ENCODE measurements around the gene TMSB15C.
"Not testable (repeated sequence)": the region's sequence is repeated elsewhere in the genome, so short reads cannot be mapped to it uniquely, and the experiment has no call there.

Gene TMSB15C

GRCh38 chrX:104084534-104085277 lies 8.7 kb upstream of the TMSB15C start:
- ATAC-seq (ENCODE audit: low read depth), result no peak

GRCh38 chrX:104084063-104084462 lies 8.0 kb upstream of the TMSB15C start:
- no peak overlapping the region for H3K4me3 ChIP-seq (ENCODE audit: severe bottlenecking)
- H3K36me3 ChIP-seq (ENCODE audit: low read depth), result no peaks in the 10 kb centered on the region
- no peaks in the 10 kb centered on the region for H3K9me3 ChIP-seq (ENCODE audit: severe bottlenecking)
- TF ChIP-seq CTCF (IDR thresholded peaks at IDR 0.05; ENCODE audit: poor library complexity, severe bottlenecking), result no peak
- H3K27ac ChIP-seq (ENCODE audit: poor library complexity, severe bottlenecking), result no peak overlapping the region
- no peak for ATAC-seq (ENCODE audit: low read depth)
- DNase-seq (ENCODE audit: low spot score), result no peak
- H3K4me1 ChIP-seq (ENCODE audit: insufficient read depth, poor library complexity, severe bottlenecking), result no peaks in the 10 kb centered on the region
- no peaks in the 10 kb centered on the region for H3K27me3 ChIP-seq (ENCODE audit: insufficient read depth, poor library complexity, severe bottlenecking)

More at GRCh38 chrX:104084534-104085277, 8.7 kb upstream of the TMSB15C start:
- no peaks in the 10 kb centered on the region for H3K36me3 ChIP-seq (ENCODE audit: low read depth)
- no peaks in the 10 kb centered on the region for H3K27me3 ChIP-seq (ENCODE audit: insufficient read depth, poor library complexity, severe bottlenecking)
- TF ChIP-seq CTCF (IDR thresholded peaks at IDR 0.05; ENCODE audit: poor library complexity, severe bottlenecking), result no peak
- H3K9me3 ChIP-seq (ENCODE audit: severe bottlenecking), result no peaks in the 10 kb centered on the region
- H3K4me1 ChIP-seq (ENCODE audit: insufficient read depth, poor library complexity, severe bottlenecking), result no peaks in the 10 kb centered on the region
- no peak overlapping the region for H3K27ac ChIP-seq (ENCODE audit: poor library complexity, severe bottlenecking)
- DNase-seq (ENCODE audit: low spot score), result no peak
- no peak overlapping the region for H3K4me3 ChIP-seq (ENCODE audit: severe bottlenecking)

- H3K36me3 ChIP-seq (ENCODE audit: low read depth); H3K4me1 ChIP-seq (ENCODE audit: insufficient read depth, poor library complexity, severe bottlenecking); H3K27ac ChIP-seq (ENCODE audit: poor library complexity, severe bottlenecking); H3K27me3 ChIP-seq (ENCODE audit: insufficient read depth, poor library complexity, severe bottlenecking); DNase-seq (ENCODE audit: low spot score); H3K4me3 ChIP-seq (ENCODE audit: severe bottlenecking); H3K9me3 ChIP-seq (ENCODE audit: severe bottlenecking); ATAC-seq (ENCODE audit: low read depth): not testable (repeated sequence)
Observed at GRCh38 chrX:104077854-104078253, 1.8 kb upstream of the TMSB15C start.

- not testable (repeated sequence) for H3K36me3 ChIP-seq (ENCODE audit: low read depth); H3K27ac ChIP-seq (ENCODE audit: poor library complexity, severe bottlenecking); ATAC-seq (ENCODE audit: low read depth); H3K9me3 ChIP-seq (ENCODE audit: severe bottlenecking); H3K4me1 ChIP-seq (ENCODE audit: insufficient read depth, poor library complexity, severe bottlenecking); H3K4me3 ChIP-seq (ENCODE audit: severe bottlenecking); DNase-seq (ENCODE audit: low spot score); H3K27me3 ChIP-seq (ENCODE audit: insufficient read depth, poor library complexity, severe bottlenecking)
Observed at GRCh38 chrX:104062636-104063035, 13.4 kb downstream of the TMSB15C start.

- DNase-seq (ENCODE audit: low spot score); H3K27ac ChIP-seq (ENCODE audit: poor library complexity, severe bottlenecking); H3K4me1 ChIP-seq (ENCODE audit: insufficient read depth, poor library complexity, severe bottlenecking); ATAC-seq (ENCODE audit: low read depth); H3K4me3 ChIP-seq (ENCODE audit: severe bottlenecking); H3K27me3 ChIP-seq (ENCODE audit: insufficient read depth, poor library complexity, severe bottlenecking); H3K9me3 ChIP-seq (ENCODE audit: severe bottlenecking); H3K36me3 ChIP-seq (ENCODE audit: low read depth): not testable (repeated sequence)
Observed at GRCh38 chrX:104054956-104055355, 21.1 kb downstream of the TMSB15C start.

- no peak for DNase-seq (ENCODE audit: low spot score)
- Histone ChIP-seq H3K36me3 (ENCODE audit: low read depth) (no peaks in the 10 kb centered on the region), H3K27ac (ENCODE audit: poor library complexity, severe bottlenecking) (no peak overlapping the region), H3K9me3 (ENCODE audit: severe bottlenecking) (no peaks in the 10 kb centered on the region), H3K27me3 (ENCODE audit: insufficient read depth, poor library complexity, severe bottlenecking) (no peaks in the 10 kb centered on the region), H3K4me3 (ENCODE audit: severe bottlenecking) (no peak overlapping the region), H3K4me1 (ENCODE audit: insufficient read depth, poor library complexity, severe bottlenecking) (no peaks in the 10 kb centered on the region)
- ATAC-seq (ENCODE audit: low read depth), result no peak
- no peak for TF ChIP-seq CTCF (IDR thresholded peaks at IDR 0.05; ENCODE audit: poor library complexity, severe bottlenecking)
Observed at GRCh38 chrX:104047171-104047570, 28.9 kb downstream of the TMSB15C start.

Data from RWPE2 (cell line).